Thyroid gland (tissue), 4 donors: ENCODE data around the gene CIRBP. TPM values are rescaled to one million over a fixed set of nuclear protein-coding genes. Genes with fewer than 3 reads are reported as not detected.
"Not testable (repeated sequence)": the region's sequence is repeated elsewhere in the genome, so short reads cannot be mapped to it uniquely, and the experiment has no call there.

Experiments
- DNase-seq, 2 donors: peaks; one replicate each; pipeline ENCODE4 v3.0.0-alpha.2; 2019
- H3K27ac ChIP-seq, 3 donors: fragments of 200-600 bp; sonication (generic); 1 replicate in 2 of 3; 2 replicates in 1 of 3; pipeline ENCODE4 v1.5.1; 2016 to 2019; ENCODE audit warnings: mild to moderate bottlenecking in 1 of 3, moderate library complexity in 1 of 3
- H3K27me3 ChIP-seq: fragments of 200-600 bp; sonication (generic); one replicate; pipeline ENCODE4 v1.5.1; 2019
- H3K36me3 ChIP-seq, 2 donors: fragments of 200-600 bp; sonication (generic); one replicate each; pipeline ENCODE4 v1.5.1; 2016 to 2019
- H3K4me1 ChIP-seq, 2 donors: fragments of 200-600 bp; sonication (generic); one replicate each; pipeline ENCODE4 v1.5.1; 2017 to 2019
- H3K4me3 ChIP-seq, 3 donors: fragments of 200-600 bp; sonication (generic); replicated peaks in 1 of 3; 1 replicate in 2 of 3; 2 replicates in 1 of 3; pipeline ENCODE4 v1.5.1; 2016; ENCODE audit warnings: mild to moderate bottlenecking in 1 of 3
- H3K9me3 ChIP-seq: fragments of 200-600 bp; sonication (generic); one replicate; pipeline ENCODE4 v1.5.1; 2017
- POLR2A ChIP-seq, 2 donors: fragments of 450-650 bp; IDR thresholded peaks; one replicate each; pipeline ENCODE4 v1.6.1; 2017; ENCODE audit warnings: antibody characterized with exemption in 2 of 2, mild to moderate bottlenecking in 2 of 2, moderate library complexity in 1 of 2
- WGBS, 2 donors: methylation state at CpG; one replicate each; pipeline ENCODE4 v1.1.5; 2017; 5-methylcytosine and 5-hydroxymethylcytosine counted together
- intact Hi-C: fragments of 100-400 bp; cut with DNase I; formaldehyde crosslinking; loops from one replicate; pipeline ENCODE4 v1.15.1; 2023
- total RNA-seq, 4 donors: library from RNA; depleted of rRNA; stranded (reverse); fragments of >200 nt; gene quantifications; one replicate each; pipeline ENCODE4 v1.2.3, GENCODE V29; 2016
- TF ChIP-seq, protein P1 (sequence below), 6 experiments: fragments of 200-600 bp in 3 of 6; fragments of 450-650 bp in 3 of 6; sonication (generic) in 3 of 6; IDR thresholded peaks; one replicate each; pipeline ENCODE4 v1.5.1; 2016 to 2019; ENCODE audit warnings: antibody characterized with exemption in 6 of 6, mild to moderate bottlenecking in 2 of 6, inconsistent platforms in 1 of 6, moderate library complexity in 1 of 6

The CIRBP gene
- total RNA-seq, 4 donors from 2014 or later = 679 to 1,194 (median 893) TPM

DNA sequence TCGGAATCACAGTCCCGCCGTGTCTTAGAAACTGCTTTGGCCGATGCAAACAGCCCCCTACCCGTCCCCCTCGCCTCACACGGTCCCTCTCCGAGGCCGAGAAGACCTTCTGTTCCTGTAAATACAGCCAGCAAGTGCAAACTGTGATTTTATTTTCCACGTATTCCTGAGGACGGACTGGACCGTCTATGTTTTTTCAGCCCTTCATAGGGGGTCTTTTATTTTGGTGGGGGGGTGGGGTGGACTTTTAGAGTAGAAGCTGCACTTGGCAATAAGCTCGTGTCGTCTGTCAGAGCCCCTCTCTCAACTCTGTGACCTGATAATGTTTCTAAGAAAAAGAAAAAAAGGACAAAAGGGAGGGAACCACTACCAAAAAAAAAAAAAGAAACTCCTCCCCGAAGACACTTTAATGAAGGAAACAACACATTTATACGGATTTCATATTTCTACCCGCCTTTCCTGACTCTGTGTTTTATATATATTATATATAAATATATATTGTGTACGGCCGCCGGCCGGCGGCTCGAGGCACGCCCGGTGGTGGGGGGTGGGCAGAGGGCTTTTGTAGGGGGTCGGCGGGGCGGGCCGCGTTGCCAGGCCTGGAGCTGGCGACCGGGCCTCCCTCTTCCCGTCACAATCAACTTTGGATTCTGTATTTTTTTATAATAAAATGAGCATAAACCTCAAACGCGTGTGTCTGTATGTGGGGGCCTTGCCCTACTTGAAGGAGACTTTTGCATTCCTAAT, 31.8 kb downstream of the CIRBP start:
- no peaks in the 10 kb centered on the region for H3K9me3 ChIP-seq
- H3K4me3 ChIP-seq = no peak overlapping the region
- no peak for DNase-seq
- TF ChIP-seq, protein P1, sequence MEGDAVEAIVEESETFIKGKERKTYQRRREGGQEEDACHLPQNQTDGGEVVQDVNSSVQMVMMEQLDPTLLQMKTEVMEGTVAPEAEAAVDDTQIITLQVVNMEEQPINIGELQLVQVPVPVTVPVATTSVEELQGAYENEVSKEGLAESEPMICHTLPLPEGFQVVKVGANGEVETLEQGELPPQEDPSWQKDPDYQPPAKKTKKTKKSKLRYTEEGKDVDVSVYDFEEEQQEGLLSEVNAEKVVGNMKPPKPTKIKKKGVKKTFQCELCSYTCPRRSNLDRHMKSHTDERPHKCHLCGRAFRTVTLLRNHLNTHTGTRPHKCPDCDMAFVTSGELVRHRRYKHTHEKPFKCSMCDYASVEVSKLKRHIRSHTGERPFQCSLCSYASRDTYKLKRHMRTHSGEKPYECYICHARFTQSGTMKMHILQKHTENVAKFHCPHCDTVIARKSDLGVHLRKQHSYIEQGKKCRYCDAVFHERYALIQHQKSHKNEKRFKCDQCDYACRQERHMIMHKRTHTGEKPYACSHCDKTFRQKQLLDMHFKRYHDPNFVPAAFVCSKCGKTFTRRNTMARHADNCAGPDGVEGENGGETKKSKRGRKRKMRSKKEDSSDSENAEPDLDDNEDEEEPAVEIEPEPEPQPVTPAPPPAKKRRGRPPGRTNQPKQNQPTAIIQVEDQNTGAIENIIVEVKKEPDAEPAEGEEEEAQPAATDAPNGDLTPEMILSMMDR (IDR thresholded peaks at IDR 0.05) = no peak
- TF ChIP-seq POLR2A (IDR thresholded peaks at IDR 0.05) = no peak
- no peaks in the 10 kb centered on the region for H3K4me1 ChIP-seq
- H3K27ac ChIP-seq = no peak overlapping the region
- H3K27me3 ChIP-seq = no peaks in the 10 kb centered on the region
- H3K36me3 ChIP-seq = no peaks in the 10 kb centered on the region
- 85 to 86% methylated on average over 35 of the region's 35 CpGs for WGBS, 2 donors
- intact Hi-C loops = no loop called here

DNA sequence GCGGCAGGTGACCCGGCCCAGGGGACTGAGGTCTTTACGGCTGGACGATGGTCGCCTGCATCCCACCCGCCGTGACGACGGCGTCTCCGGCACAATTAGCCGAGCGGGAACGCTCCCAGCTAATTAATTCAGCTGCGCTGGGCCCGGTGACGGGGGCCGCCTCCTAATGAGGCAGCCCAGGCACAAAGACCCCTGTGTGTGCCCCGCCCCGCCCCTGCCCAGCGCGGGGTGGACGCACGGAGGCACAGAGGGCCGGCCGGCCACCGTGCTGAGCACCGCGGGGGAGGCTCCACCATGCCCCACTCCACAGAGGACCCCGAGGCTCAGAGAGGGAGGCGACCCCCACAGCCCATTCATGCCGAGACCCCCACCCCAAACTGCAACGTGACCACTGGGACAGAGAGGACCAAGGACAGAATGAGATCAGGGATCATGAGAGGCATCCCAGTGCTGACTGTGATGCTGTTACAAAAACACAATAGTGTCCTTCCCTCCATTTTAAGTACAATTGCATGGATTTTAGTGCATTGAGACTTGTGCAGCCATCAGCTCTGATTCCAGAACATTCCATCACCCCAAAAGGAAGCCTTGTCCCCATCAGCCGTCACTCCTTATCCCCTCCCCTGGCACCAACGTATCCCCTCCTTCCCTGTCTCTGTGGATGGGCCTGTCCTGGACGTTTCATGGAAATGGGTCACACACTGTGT, 33.6 kb downstream of the CIRBP start:
- WGBS, 2 donors = 70 to 71% methylated on average over 8 to 24 of the region's 36 CpGs
- Histone ChIP-seq H3K4me3 (no peak overlapping the region), H3K4me1 (no peaks in the 10 kb centered on the region), H3K9me3 (no peaks in the 10 kb centered on the region), H3K27me3 (no peaks in the 10 kb centered on the region), H3K36me3 (no peaks in the 10 kb centered on the region), H3K27ac (no peak overlapping the region)
- intact Hi-C loops = no loop called here
- TF ChIP-seq, protein P1 (IDR thresholded peaks at IDR 0.05) = no peak
- no peak for TF ChIP-seq POLR2A (IDR thresholded peaks at IDR 0.05)
- no peak for DNase-seq

DNA sequence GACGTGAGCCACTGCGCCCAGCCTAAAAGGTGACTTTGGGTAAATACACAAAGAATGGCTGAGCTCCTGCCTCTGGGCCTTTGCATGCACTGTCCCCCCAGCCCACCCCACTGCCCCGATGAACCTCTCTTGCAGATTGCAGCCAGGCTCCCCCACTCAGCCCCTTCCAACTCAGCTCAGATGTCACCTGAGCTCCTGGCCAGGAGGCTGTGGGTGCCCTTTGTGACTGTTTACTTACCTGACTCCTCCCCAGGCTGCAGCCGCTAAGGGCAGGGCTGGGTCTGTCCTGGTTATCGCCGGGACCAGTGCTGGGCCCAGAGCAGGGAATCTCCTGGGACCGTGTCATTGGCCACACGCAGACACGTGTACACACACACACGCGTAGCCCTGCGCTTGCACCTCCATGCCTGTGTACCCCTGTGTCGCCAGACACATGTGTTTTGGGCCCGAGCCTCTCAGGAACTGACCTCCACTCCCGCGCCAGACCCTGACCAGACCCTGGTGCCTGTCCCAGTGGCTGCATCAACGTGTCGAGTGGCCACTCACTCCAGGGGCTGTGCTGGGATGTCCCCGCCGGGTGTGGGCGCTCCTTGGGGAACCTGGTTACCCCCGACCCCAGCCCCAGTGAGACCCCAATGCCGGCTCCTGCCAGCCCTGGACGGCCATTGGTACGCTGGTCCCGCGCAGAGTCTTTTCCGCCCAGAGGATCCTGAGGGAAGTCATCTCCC, 35.2 kb downstream of the CIRBP start:
- Histone ChIP-seq H3K9me3 (no peaks in the 10 kb centered on the region), H3K27ac (no peak overlapping the region), H3K36me3 (no peaks in the 10 kb centered on the region), H3K27me3 (no peaks in the 10 kb centered on the region), H3K4me1 (no peaks in the 10 kb centered on the region), H3K4me3 (no peak overlapping the region)
- DNase-seq = no peak
- TF ChIP-seq POLR2A (IDR thresholded peaks at IDR 0.05) = no peak
- TF ChIP-seq, protein P1 (IDR thresholded peaks at IDR 0.05) = no peak
- WGBS, 2 donors = 85 to 92% methylated on average over 15 to 17 of the region's 28 CpGs
- intact Hi-C loops = no loop called here

DNA sequence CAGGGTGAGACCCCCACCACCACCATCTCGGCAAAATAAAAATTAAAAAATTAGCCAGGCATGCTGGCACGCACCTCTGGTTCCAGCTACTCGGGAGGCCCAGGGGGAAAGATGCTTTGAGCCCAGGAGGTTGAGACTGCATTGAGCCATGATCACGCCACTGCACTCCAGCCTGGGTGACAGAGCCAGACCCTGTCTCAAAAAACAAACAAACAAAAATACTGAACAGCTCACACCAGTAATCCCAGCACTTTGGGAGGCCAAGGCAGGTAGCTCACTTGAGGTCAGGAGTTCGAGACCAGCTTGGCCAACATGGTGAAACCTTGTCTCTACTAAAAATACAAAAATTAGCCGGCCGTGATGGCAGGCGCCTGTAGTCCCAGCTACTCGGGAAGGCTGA, 36.2 kb downstream of the CIRBP start:
- H3K9me3 ChIP-seq, H3K36me3 ChIP-seq, DNase-seq, H3K27me3 ChIP-seq, H3K27ac ChIP-seq, H3K4me3 ChIP-seq, H3K4me1 ChIP-seq, intact Hi-C loops: not testable (repeated sequence)
- WGBS, 2 donors = 70 to 74% methylated on average over 9 of the region's 9 CpGs

DNA sequence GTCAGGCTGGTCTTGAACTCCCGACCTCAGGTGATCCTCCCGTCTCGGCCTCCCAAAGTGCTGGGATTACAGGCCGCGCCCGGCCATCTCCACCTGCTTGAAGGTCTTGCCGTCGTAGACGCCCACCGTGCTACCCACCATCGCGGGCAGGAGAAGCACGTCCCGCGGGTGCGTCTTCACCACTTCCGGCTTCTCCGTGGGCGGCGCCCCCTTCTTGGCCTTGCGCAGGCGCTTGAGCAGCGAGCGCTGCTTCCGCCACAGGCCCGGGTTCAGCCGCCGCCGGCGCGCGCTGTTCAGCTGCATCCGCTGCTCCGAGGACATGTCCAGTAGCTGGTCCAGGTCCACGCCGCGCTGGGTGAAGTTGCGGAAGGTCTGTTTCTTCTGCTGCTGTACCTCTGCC, 38.2 kb downstream of the CIRBP start:
- Histone ChIP-seq H3K4me3 (no peak overlapping the region), H3K27me3 (no peaks in the 10 kb centered on the region), H3K27ac (no peak overlapping the region), H3K36me3 (no peaks in the 10 kb centered on the region), H3K4me1 (peaks cover 0 to under 1% of the 10 kb centered on the region in 2 donors), H3K9me3 (no peaks in the 10 kb centered on the region)
- no peak for DNase-seq
- intact Hi-C loops = no loop called here
- no peak for TF ChIP-seq POLR2A (IDR thresholded peaks at IDR 0.05)
- 95 to 97% methylated on average over 32 to 35 of the region's 38 CpGs for WGBS, 2 donors
